BE2C (cell line): ENCODE measurements around the gene OR10V1.

Experiments
- DNase-seq: peaks from one replicate; pipeline ENCODE4 v3.0.0-alpha.2; 2020
- H3K27me3 ChIP-seq: fragments of 250-450 bp; sonication (Bioruptor Pico); 2 replicates; pipeline ENCODE4 v1.5.1; 2020; ENCODE audit warnings: mild to moderate bottlenecking
- H3K36me3 ChIP-seq: fragments of 250-450 bp; sonication (Bioruptor Pico); 2 replicates; pipeline ENCODE4 v1.5.1; 2020; ENCODE audit warnings: mild to moderate bottlenecking
- H3K4me1 ChIP-seq: fragments of 250-450 bp; sonication (Bioruptor Pico); 2 replicates; pipeline ENCODE4 v1.5.1; 2020
- H3K4me3 ChIP-seq: 2 replicates; pipeline ENCODE4 v1.5.1; 2011; ENCODE audit warnings: low read depth, low read length
- H3K9me3 ChIP-seq: fragments of 250-450 bp; sonication (Bioruptor Pico); 2 replicates; pipeline ENCODE4 v1.5.1; 2020
- TF ChIP-seq, protein P1 (sequence below): IDR thresholded peaks from 2 replicates; pipeline ENCODE4 v1.5.1; 2012; ENCODE audit warnings: mild to moderate bottlenecking, low read depth, low read length

OR10V1 gene

GRCh38 chr11:59753650-59754493 is 40.2 kb upstream of the OR10V1 start:
- peak; percentile 68 for DNase-seq
- peaks cover 16% of the 10 kb centered on the region for H3K27me3 ChIP-seq
- peak overlapping the region; percentile 59 for H3K4me3 ChIP-seq
- no peaks in the 10 kb centered on the region for H3K4me1 ChIP-seq
- no peaks in the 10 kb centered on the region for H3K9me3 ChIP-seq
- no peaks in the 10 kb centered on the region for H3K36me3 ChIP-seq
- TF ChIP-seq, protein P1, sequence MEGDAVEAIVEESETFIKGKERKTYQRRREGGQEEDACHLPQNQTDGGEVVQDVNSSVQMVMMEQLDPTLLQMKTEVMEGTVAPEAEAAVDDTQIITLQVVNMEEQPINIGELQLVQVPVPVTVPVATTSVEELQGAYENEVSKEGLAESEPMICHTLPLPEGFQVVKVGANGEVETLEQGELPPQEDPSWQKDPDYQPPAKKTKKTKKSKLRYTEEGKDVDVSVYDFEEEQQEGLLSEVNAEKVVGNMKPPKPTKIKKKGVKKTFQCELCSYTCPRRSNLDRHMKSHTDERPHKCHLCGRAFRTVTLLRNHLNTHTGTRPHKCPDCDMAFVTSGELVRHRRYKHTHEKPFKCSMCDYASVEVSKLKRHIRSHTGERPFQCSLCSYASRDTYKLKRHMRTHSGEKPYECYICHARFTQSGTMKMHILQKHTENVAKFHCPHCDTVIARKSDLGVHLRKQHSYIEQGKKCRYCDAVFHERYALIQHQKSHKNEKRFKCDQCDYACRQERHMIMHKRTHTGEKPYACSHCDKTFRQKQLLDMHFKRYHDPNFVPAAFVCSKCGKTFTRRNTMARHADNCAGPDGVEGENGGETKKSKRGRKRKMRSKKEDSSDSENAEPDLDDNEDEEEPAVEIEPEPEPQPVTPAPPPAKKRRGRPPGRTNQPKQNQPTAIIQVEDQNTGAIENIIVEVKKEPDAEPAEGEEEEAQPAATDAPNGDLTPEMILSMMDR = peak; percentile 69

DNA sequence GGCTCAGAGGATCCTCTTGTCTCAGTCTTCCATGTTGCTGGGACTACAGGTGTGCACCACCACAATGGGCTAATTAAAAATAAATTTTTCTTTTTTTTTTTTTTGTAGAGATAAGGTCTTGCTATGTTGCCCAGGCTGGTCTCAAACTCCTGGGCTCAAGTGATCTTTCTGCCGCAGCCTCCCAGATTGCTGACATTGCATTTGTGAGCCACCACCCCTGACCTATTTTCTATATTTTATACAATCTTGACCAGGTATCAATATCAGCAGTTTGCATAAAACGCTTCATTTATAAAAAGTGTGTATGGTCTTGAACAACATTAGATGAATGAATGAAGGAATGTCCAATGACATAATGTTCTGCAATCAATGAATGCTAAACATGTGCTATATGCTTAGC is 32.5 kb upstream of the OR10V1 start:
- Histone ChIP-seq H3K4me1 (no peaks in the 10 kb centered on the region), H3K36me3 (no peaks in the 10 kb centered on the region), H3K4me3 (no peak overlapping the region), H3K27me3 (no peaks in the 10 kb centered on the region), H3K9me3 (no peaks in the 10 kb centered on the region)
- DNase-seq = no peak
- TF ChIP-seq, protein P1 = no peak

- no peaks in the 10 kb centered on the region for H3K36me3 ChIP-seq
- TF ChIP-seq, protein P1 = no peak
- no peaks in the 10 kb centered on the region for H3K27me3 ChIP-seq
- H3K4me3 ChIP-seq = no peak overlapping the region
- H3K4me1 ChIP-seq = no peaks in the 10 kb centered on the region
- no peak for DNase-seq
- H3K9me3 ChIP-seq = no peaks in the 10 kb centered on the region
Observed at GRCh38 chr11:59730896-59731565, 17.4 kb upstream of the OR10V1 start.

- no peak for DNase-seq
Observed at GRCh38 chr11:59729834-59730233, 16.2 kb upstream of the OR10V1 start.

DNA sequence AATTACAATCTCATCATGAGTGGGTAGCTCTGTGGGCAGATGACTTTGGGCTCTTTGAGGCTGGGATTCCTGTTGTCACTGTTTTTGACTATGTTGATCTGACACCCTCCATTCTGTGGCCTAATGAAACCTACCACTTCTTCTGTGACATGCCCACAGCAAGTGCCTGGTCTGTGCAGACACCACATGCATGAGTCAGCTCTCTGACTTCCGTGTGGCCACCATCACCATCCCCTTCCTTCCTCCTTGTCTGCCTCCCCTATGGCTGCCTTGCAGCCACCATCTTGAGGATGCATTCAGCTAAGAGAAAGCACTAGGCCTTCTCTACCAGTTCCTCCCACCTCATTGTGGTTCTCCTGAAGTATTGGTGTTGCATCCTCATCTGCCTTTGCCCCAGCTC is 15.3 kb upstream of the OR10V1 start:
- Histone ChIP-seq H3K27me3 (no peaks in the 10 kb centered on the region), H3K4me3 (no peak overlapping the region), H3K4me1 (no peaks in the 10 kb centered on the region), H3K9me3 (no peaks in the 10 kb centered on the region), H3K36me3 (no peaks in the 10 kb centered on the region)
- no peak for DNase-seq
- TF ChIP-seq, protein P1 = no peak

More at GRCh38 chr11:59729834-59730233, 16.2 kb upstream of the OR10V1 start:
- H3K27me3 ChIP-seq = no peaks in the 10 kb centered on the region
- H3K9me3 ChIP-seq = no peaks in the 10 kb centered on the region
- H3K4me3 ChIP-seq = no peak overlapping the region
- TF ChIP-seq, protein P1 = no peak
- no peaks in the 10 kb centered on the region for H3K4me1 ChIP-seq
- H3K36me3 ChIP-seq = no peaks in the 10 kb centered on the region

- TF ChIP-seq, protein P1 = no peak
- DNase-seq = no peak
- Histone ChIP-seq H3K4me1 (no peaks in the 10 kb centered on the region), H3K27me3 (no peaks in the 10 kb centered on the region), H3K36me3 (no peaks in the 10 kb centered on the region), H3K9me3 (no peaks in the 10 kb centered on the region), H3K4me3 (no peak overlapping the region)
Observed at GRCh38 chr11:59728154-59728553, 14.5 kb upstream of the OR10V1 start.
